GM12892 (cell line): ENCODE data around the gene ARL2BP.

Experiments
- POLR2A ChIP-seq: IDR thresholded peaks from 2 replicates; pipeline ENCODE4 v1.6.1; 2011; ENCODE audit warnings: low read depth, low read length, control low read depth
- POLR2AphosphoS5 ChIP-seq: IDR thresholded peaks from 2 replicates; pipeline ENCODE4 v1.6.1; 2011; ENCODE audit warnings: low read depth, low read length, control low read depth
- TAF1 ChIP-seq: IDR thresholded peaks from 2 replicates; pipeline ENCODE4 v1.6.1; 2011; ENCODE audit warnings: low read depth, mild to moderate bottlenecking, control low read depth, low read length, borderline replicate concordance

- TF ChIP-seq POLR2A (no peak), POLR2AphosphoS5 (no peak), TAF1 (no peak)
Measured at GRCh38 chr16:57299719-57300386, 54.8 kb downstream of the ARL2BP start.
